K562 (cell line): ENCODE results near the gene AMIGO1. TPM values are rescaled to one million over a fixed set of nuclear protein-coding genes. Genes with fewer than 3 reads are reported as not detected.

Experiments used
- KLF6 ChIP-seq: fragments of 250-450 bp; sonication (Bioruptor Pico); IDR thresholded peaks from 2 replicates; pipeline ENCODE4 v1.4.0; 2020; ENCODE audit warnings: mild to moderate bottlenecking, moderate library complexity, borderline replicate concordance
- LEF1 ChIP-seq: fragments of 450-650 bp; IDR thresholded peaks from 2 replicates; pipeline ENCODE4 v1.6.1; 2016; ENCODE audit warnings: mild to moderate bottlenecking
- MCM2 ChIP-seq: fragments of 450-650 bp; IDR thresholded peaks from 2 replicates; pipeline ENCODE4 v1.6.1; 2017; ENCODE audit warnings: low read depth, mild to moderate bottlenecking
- NCOR1 ChIP-seq: fragments of 450-650 bp; IDR thresholded peaks from 2 replicates; pipeline ENCODE4 v1.6.1; 2016; ENCODE audit warnings: mild to moderate bottlenecking, moderate library complexity
- NFATC3 ChIP-seq: fragments of 450-650 bp; IDR thresholded peaks from 2 replicates; pipeline ENCODE4 v1.6.1; 2017; ENCODE audit warnings: mild to moderate bottlenecking
- NR2F6 ChIP-seq: fragments of 450-650 bp; formaldehyde crosslinking; IDR thresholded peaks from 2 replicates; pipeline ENCODE4 v1.4.0; 2020; ENCODE audit warnings: mild to moderate bottlenecking
- PCBP2 ChIP-seq: fragments of 200-400 bp; formaldehyde crosslinking; IDR thresholded peaks from 2 replicates; pipeline ENCODE4 v1.6.1; 2018; ENCODE audit warnings: low read length, low read depth, mild to moderate bottlenecking, moderate library complexity; ENCODE audit not compliant: poor library complexity, severe bottlenecking
- RFX7 ChIP-seq: fragments of 250-450 bp; sonication (Bioruptor Pico); IDR thresholded peaks from 2 replicates; pipeline ENCODE4 v1.5.1; 2021; ENCODE audit warnings: mild to moderate bottlenecking
- SMARCE1 ChIP-seq: fragments of 450-650 bp; IDR thresholded peaks from 2 replicates; pipeline ENCODE4 v1.7.1; 2016; ENCODE audit warnings: mild to moderate bottlenecking
- SP2 ChIP-seq: IDR thresholded peaks from 2 replicates; pipeline ENCODE4 v1.6.1; 2011; ENCODE audit warnings: mild to moderate bottlenecking, low read depth, low read length, moderate library complexity; ENCODE audit not compliant: poor library complexity, severe bottlenecking; ENCODE audit errors: extremely low read depth
- TBL1XR1 ChIP-seq, 2 experiments: IDR thresholded peaks; 2 replicates each; pipeline ENCODE4 v1.6.1; 2012; ENCODE audit warnings: improper control_type of control experiment in 2 of 2, low read length in 2 of 2, mild to moderate bottlenecking in 1 of 2
- ZBTB9 ChIP-seq: fragments of 450-650 bp; formaldehyde crosslinking; IDR thresholded peaks from 2 replicates; pipeline ENCODE4 v1.4.0; 2020; ENCODE audit warnings: mild to moderate bottlenecking, moderate library complexity
- ZNF133 ChIP-seq: fragments of 250-450 bp; sonication (Bioruptor Pico); IDR thresholded peaks from 2 replicates; pipeline ENCODE4 v1.4.0; 2020; ENCODE audit warnings: mild to moderate bottlenecking
- ZNF140 ChIP-seq: fragments of 250-450 bp; sonication (Bioruptor Pico); IDR thresholded peaks from 2 replicates; pipeline ENCODE4 v1.8.0; 2021; ENCODE audit warnings: moderate library complexity, mild to moderate bottlenecking, inconsistent platforms
- ZNF311 ChIP-seq: fragments of 250-450 bp; sonication (Bioruptor Pico); IDR thresholded peaks from 2 replicates; pipeline ENCODE4 v1.4.0; 2020; ENCODE audit warnings: mild to moderate bottlenecking, moderate library complexity
- ZNF354B ChIP-seq: fragments of 250-450 bp; sonication (Bioruptor Pico); IDR thresholded peaks from 2 replicates; pipeline ENCODE4 v1.4.0; 2020
- ZNF395 ChIP-seq: fragments of 200-800 bp; sonication (Bioruptor generic); IDR thresholded peaks from 2 replicates; pipeline ENCODE4 v1.6.1; 2017; ENCODE audit warnings: missing genetic modification characterization, missing compliant biosample characterization
- ZZZ3 ChIP-seq: fragments of 450-650 bp; IDR thresholded peaks from 2 replicates; pipeline ENCODE4 v1.6.1; 2016; ENCODE audit warnings: antibody characterized with exemption, mild to moderate bottlenecking, moderate library complexity
- polyA plus RNA-seq, 8 experiments: library from polyadenylated mRNA; depleted of rRNA in 4 of 8; stranded (reverse) in 5 of 8; unstranded in 3 of 8; fragments of >200 nt; fragmentation: Nextera tagmentation in 2 of 8; fragmentation: Illumina TruSeq in 1 of 8; extraction: Ambion mirVana in 2 of 8; extraction: Trizol in 1 of 8; gene quantifications; 2 replicates each; pipeline versions ENCODE4 v1.2.1 to v1.2.3, GENCODE V29; 2011 to 2014; ENCODE audit warnings: inconsistent platforms in 1 of 8, missing spikeins in 1 of 8
- total RNA-seq, 7 experiments: library from RNA; depleted of rRNA in 6 of 7; stranded (reverse); fragments of >200 nt in 6 of 7; fragmentation: Illumina TruSeq in 2 of 7; extraction: Trizol in 2 of 7; gene quantifications; 2 replicates each; pipeline versions ENCODE4 v1.2.1 to v1.2.3, GENCODE V29; 2011 to 2021; ENCODE audit warnings: low replicate concordance in 1 of 7
- TF ChIP-seq, protein P1 (sequence below): fragments of 250-450 bp; sonication (Bioruptor Pico); IDR thresholded peaks from 2 replicates; pipeline ENCODE4 v1.5.0; 2020; ENCODE audit warnings: mild to moderate bottlenecking, borderline replicate concordance
- TF ChIP-seq, protein P2 (sequence below): IDR thresholded peaks from 2 replicates; pipeline ENCODE4 v1.6.1; 2014; ENCODE audit warnings: antibody characterized with exemption

Gene AMIGO1
- total and polyA plus RNA-seq, 9 of the 15 experiments (the other 6 are each of a cell fraction or from before 2014, with no cell fraction given) = 0.24 to 1.0 (median 0.54) TPM

DNA sequence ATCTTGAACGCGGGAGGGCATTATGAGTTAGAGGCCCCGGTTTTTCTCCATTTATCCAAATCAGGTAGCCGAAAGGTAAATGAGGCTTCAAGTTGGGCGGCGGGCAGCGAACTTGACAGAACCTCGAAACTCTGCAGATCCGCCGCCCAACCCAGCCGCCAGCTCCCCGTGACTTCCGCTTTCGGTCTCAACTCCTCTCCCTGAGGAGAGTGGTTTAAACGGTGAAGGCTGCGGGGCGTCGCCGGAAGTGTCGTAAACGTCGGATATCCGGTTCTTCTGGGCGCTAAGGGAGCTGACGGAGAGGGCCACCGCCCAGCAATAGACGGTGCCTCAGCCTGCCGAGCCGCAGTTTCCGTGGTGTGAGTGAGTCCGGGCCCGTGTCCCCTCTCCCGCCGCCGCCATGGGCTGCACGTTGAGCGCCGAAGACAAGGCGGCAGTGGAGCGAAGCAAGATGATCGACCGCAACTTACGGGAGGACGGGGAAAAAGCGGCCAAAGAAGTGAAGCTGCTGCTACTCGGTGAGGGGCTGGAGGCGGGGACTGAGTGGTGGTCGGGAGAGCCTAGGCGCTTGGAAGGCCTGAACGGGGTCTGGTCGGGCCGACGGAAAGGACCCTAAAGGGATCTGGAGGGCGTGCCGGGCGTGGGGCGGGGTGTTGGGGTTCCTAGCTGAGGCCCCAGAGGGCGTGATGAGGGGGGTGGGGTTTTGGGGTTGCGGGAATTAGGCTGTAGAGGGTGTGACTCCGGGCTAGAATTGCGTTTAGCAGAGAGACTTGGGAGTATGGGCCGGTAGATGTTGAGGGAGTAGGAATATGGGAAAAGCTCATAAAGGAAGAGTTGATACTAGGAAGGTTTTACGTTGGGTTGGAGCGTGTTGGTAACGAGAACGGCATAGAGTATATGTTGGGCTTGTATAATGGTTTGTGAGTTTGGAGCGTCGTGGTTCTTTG, 39.1 kb upstream of the AMIGO1 start, which contains the start of gene GNAI3 (continued):
- TF ChIP-seq RFX7 (CRISPR knock-in tag) = 0 out of 2 replicates have a peak, but pooled peaks have one; percentile 37
- TF ChIP-seq KLF6 (CRISPR knock-in tag) = peak; percentile 95; the same call in 1 of the 2 replicates
- no peak for TF ChIP-seq NCOR1
- no peak for TF ChIP-seq ZNF140 (CRISPR knock-in tag)
- TF ChIP-seq, protein P1, sequence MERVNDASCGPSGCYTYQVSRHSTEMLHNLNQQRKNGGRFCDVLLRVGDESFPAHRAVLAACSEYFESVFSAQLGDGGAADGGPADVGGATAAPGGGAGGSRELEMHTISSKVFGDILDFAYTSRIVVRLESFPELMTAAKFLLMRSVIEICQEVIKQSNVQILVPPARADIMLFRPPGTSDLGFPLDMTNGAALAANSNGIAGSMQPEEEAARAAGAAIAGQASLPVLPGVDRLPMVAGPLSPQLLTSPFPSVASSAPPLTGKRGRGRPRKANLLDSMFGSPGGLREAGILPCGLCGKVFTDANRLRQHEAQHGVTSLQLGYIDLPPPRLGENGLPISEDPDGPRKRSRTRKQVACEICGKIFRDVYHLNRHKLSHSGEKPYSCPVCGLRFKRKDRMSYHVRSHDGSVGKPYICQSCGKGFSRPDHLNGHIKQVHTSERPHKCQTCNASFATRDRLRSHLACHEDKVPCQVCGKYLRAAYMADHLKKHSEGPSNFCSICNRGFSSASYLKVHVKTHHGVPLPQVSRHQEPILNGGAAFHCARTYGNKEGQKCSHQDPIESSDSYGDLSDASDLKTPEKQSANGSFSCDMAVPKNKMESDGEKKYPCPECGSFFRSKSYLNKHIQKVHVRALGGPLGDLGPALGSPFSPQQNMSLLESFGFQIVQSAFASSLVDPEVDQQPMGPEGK (CRISPR knock-in tag) = no peak
- TF ChIP-seq SMARCE1 = peak; percentile 43; the same call in 1 of the 2 replicates
- no peak for TF ChIP-seq ZNF133 (CRISPR knock-in tag)
- TF ChIP-seq ZBTB9 = no peak
- TF ChIP-seq, protein P2, sequence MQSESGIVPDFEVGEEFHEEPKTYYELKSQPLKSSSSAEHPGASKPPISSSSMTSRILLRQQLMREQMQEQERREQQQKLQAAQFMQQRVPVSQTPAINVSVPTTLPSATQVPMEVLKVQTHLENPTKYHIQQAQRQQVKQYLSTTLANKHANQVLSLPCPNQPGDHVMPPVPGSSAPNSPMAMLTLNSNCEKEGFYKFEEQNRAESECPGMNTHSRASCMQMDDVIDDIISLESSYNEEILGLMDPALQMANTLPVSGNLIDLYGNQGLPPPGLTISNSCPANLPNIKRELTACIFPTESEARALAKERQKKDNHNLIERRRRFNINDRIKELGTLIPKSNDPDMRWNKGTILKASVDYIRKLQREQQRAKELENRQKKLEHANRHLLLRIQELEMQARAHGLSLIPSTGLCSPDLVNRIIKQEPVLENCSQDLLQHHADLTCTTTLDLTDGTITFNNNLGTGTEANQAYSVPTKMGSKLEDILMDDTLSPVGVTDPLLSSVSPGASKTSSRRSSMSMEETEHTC = peak; percentile 22; the same call in 1 of the 2 replicates
- TF ChIP-seq TBL1XR1 (IDR thresholded peaks at IDR 0.05; ENCODE audit: low read length in 2 of 2) = peak in 1 of 2 experiments; percentile 67; a peak in 1 of 4 replicates
- no peak for TF ChIP-seq ZNF311 (CRISPR knock-in tag)
- TF ChIP-seq NR2F6 = no peak
- no peak for TF ChIP-seq ZNF354B (CRISPR knock-in tag)
- no peak for TF ChIP-seq MCM2
- TF ChIP-seq ZNF395 = 0 out of 2 replicates have a peak, but pooled peaks have one; percentile 37
- TF ChIP-seq ZZZ3 = no peak
- no peak for TF ChIP-seq SP2
- no peak for TF ChIP-seq PCBP2
- peak; percentile 10 for TF ChIP-seq LEF1
- TF ChIP-seq NFATC3 = no peak
